Endothelial cell of umbilical vein (primary cell): ENCODE measurements around the gene LST1. TPM values are rescaled to one million over a fixed set of nuclear protein-coding genes. Genes with fewer than 3 reads are reported as not detected.

Experiments used
- Bru-seq: library from RNA; stranded (reverse); fragments of 400-500 nt; gene quantifications from one replicate; lab custom pipeline; 2021; lab: Mats Ljungman, UMichigan
- BruChase-seq, 2 experiments: library from RNA; stranded (reverse); fragments of 400-500 nt; gene quantifications; one replicate each; lab custom pipeline; 2021; lab: Mats Ljungman, UMichigan
- BruUV-seq: library from RNA; stranded (reverse); fragments of 400-500 nt; replicated peaks from 2 replicates; lab custom pipeline; 2021; lab: Mats Ljungman, UMichigan
- CTCF ChIA-PET: fragments of 300-600, 350-600 bp; sonication (Branson Sonifier 250); formaldehyde crosslinking; loops from one replicate; lab custom pipeline; 2021; ENCODE audit warnings: antibody characterized with exemption, inconsistent platforms; lab: Charles Lee
- POLR2A ChIA-PET: fragments of 300-600, 350-600 bp; sonication (Branson Sonifier 250); formaldehyde crosslinking; loops from one replicate; lab custom pipeline; 2021; ENCODE audit warnings: antibody characterized with exemption, inconsistent platforms; lab: Charles Lee
- DNase-seq: peaks from one replicate; pipeline ENCODE4 v3.0.0-alpha.2; 2011; ENCODE audit warnings: low read depth, low spot score
- FAIRE-seq: peaks from 2 replicates; lab custom pipeline; 2011; peaks lifted over from hg19 to GRCh38; lab: Jason Lieb, UNC
- H2AFZ ChIP-seq: 2 replicates; pipeline ENCODE4 v1.6.0; 2012; ENCODE audit warnings: low read depth, low read length, control low read depth, inconsistent platforms
- H3K27ac ChIP-seq: 2 replicates; pipeline ENCODE4 v1.5.1; 2011; ENCODE audit warnings: low read depth, mild to moderate bottlenecking, control low read depth, low read length, moderate library complexity; ENCODE audit not compliant: insufficient read depth
- H3K27me3 ChIP-seq, 2 experiments: 2 replicates each; pipeline versions ENCODE4 v1.6.0 to v1.6.1; 2011; ENCODE audit warnings: low read length in 2 of 2, mixed read lengths in 1 of 2; ENCODE audit not compliant: control insufficient read depth in 2 of 2, insufficient read depth in 2 of 2
- H3K36me3 ChIP-seq, 2 experiments: 2 replicates in 1 of 2; 3 replicates in 1 of 2; pipeline ENCODE4 v1.5.1; 2011; ENCODE audit warnings: low read length in 2 of 2, mild to moderate bottlenecking in 1 of 2, moderate library complexity in 1 of 2; ENCODE audit not compliant: control insufficient read depth in 2 of 2, insufficient read depth in 2 of 2; ENCODE audit errors: extremely low read depth in 1 of 2
- H3K4me1 ChIP-seq: 3 replicates; pipeline ENCODE4 v1.5.1; 2011; ENCODE audit warnings: mild to moderate bottlenecking, low read length; ENCODE audit not compliant: control insufficient read depth, insufficient read depth; ENCODE audit errors: extremely low read depth
- H3K4me2 ChIP-seq: 2 replicates; pipeline ENCODE4 v1.6.1; 2011; ENCODE audit warnings: low read length, control low read depth, mixed read lengths; ENCODE audit not compliant: insufficient read depth
- H3K4me3 ChIP-seq, 3 experiments: fragments of 200-600 bp in 1 of 3; sonication (generic), shearing (Covaris generic) in 1 of 3; replicated peaks in 1 of 3; 2 replicates each; pipeline ENCODE4 v1.5.1; 2011 to 2016; ENCODE audit warnings: control low read depth in 3 of 3, low read length in 3 of 3, mild to moderate bottlenecking in 2 of 3, inconsistent platforms in 1 of 3, low read depth in 1 of 3, moderate library complexity in 1 of 3; ENCODE audit not compliant: insufficient read depth in 1 of 3
- H3K79me2 ChIP-seq: 2 replicates; pipeline ENCODE4 v1.6.0; 2012; ENCODE audit warnings: low read length, inconsistent platforms; ENCODE audit not compliant: control insufficient read depth, insufficient read depth
- H3K9ac ChIP-seq: replicated peaks from 2 replicates; pipeline ENCODE3; 2011; ENCODE audit warnings: low read length, control low read depth; ENCODE audit not compliant: insufficient read depth; ENCODE audit errors: extremely low read depth
- H3K9me1 ChIP-seq: replicated peaks from 3 replicates; pipeline ENCODE4 v1.6.0; 2011; ENCODE audit warnings: mild to moderate bottlenecking, low read length; ENCODE audit not compliant: control insufficient read depth, insufficient read depth; ENCODE audit errors: extremely low read depth
- H3K9me3 ChIP-seq: replicated peaks from 2 replicates; pipeline ENCODE4 v1.5.1; 2012; ENCODE audit warnings: low read length, inconsistent platforms; ENCODE audit not compliant: control insufficient read depth, insufficient read depth
- H4K20me1 ChIP-seq: replicated peaks from 2 replicates; pipeline ENCODE3; 2011; ENCODE audit warnings: mild to moderate bottlenecking, low read length; ENCODE audit not compliant: control insufficient read depth, insufficient read depth; ENCODE audit errors: extremely low read depth
- EZH2 ChIP-seq: IDR thresholded peaks from 2 replicates; pipeline ENCODE4 v1.6.1; 2012; ENCODE audit warnings: borderline replicate concordance, low read depth, mild to moderate bottlenecking, moderate library complexity, low read length, inconsistent platforms; ENCODE audit not compliant: severe bottlenecking
- FOS ChIP-seq: IDR thresholded peaks from 2 replicates; pipeline ENCODE4 v1.6.1; 2011; ENCODE audit warnings: mild to moderate bottlenecking, low read length, moderate library complexity, borderline replicate concordance; ENCODE audit not compliant: insufficient read depth
- GATA2 ChIP-seq: IDR thresholded peaks from 2 replicates; pipeline ENCODE4 v1.7.0; 2011; ENCODE audit warnings: low read depth, mild to moderate bottlenecking, moderate library complexity, mixed read lengths, low read length; ENCODE audit not compliant: insufficient read length, insufficient read depth
- JUN ChIP-seq: IDR thresholded peaks from 2 replicates; pipeline ENCODE4 v1.6.1; 2011; ENCODE audit warnings: borderline replicate concordance, low read depth; ENCODE audit not compliant: insufficient read length, insufficient read depth
- MYC ChIP-seq: IDR thresholded peaks from one replicate; pipeline ENCODE4 v1.6.1; 2011; ENCODE audit warnings: mild to moderate bottlenecking, low read depth, low read length
- POLR2A ChIP-seq: IDR thresholded peaks from 2 replicates; pipeline ENCODE4 v1.6.1; 2012; ENCODE audit warnings: low read depth, mild to moderate bottlenecking, control low read depth, low read length
- POLR2AphosphoS5 ChIP-seq: IDR thresholded peaks from 2 replicates; pipeline ENCODE4 v1.6.1; 2012; ENCODE audit warnings: low read depth, mild to moderate bottlenecking, control low read depth, low read length, moderate library complexity; ENCODE audit not compliant: insufficient read depth
- dilution Hi-C: fragments of 300-500 bp; cut with MboI; formaldehyde crosslinking; loops from one replicate; pipeline ENCODE4 v1.15.0; 2019; ENCODE audit warnings: low sequenced_read_pairs; ENCODE audit not compliant: extremely low pct_ligation_motif_present
- intact Hi-C: fragments of 100-400 bp; cut with micrococcal nuclease; formaldehyde crosslinking; loops from one replicate; pipeline ENCODE4 v1.10.0; 2022
- long read RNA-seq: library from polyadenylated mRNA; stranded (forward); transcript quantifications from one replicate; pipeline ENCODE4 v2.0.0, GENCODE V29; 2021
- polyA minus RNA-seq, 3 experiments: library from RNA; depleted of rRNA, polyadenylated mRNA; stranded (reverse); fragments of >200 nt; gene quantifications; 1 replicate in 1 of 3; 2 replicates in 2 of 3; pipeline ENCODE4 v1.2.3, GENCODE V29; 2011
- polyA plus RNA-seq, 4 experiments: library from polyadenylated mRNA; depleted of rRNA in 3 of 4; stranded (reverse) in 3 of 4; unstranded in 1 of 4; fragments of >200 nt; gene quantifications; 2 replicates each; pipeline versions ENCODE4 v1.2.1 to v1.2.3, GENCODE V29; 2011 to 2012; ENCODE audit warnings: missing spikeins in 1 of 4
- total RNA-seq: library from RNA; stranded (reverse); gene quantifications from 2 replicates; pipeline ENCODE4 v1.2.3, GENCODE V29; 2021
- TF ChIP-seq, protein P1 (sequence below): IDR thresholded peaks from 2 replicates; pipeline ENCODE4 v1.6.1; 2011; ENCODE audit not compliant: insufficient read depth, insufficient read length
- TF ChIP-seq, protein P2 (sequence below), 2 donors: IDR thresholded peaks; 1 replicate in 1 of 2; 2 replicates in 1 of 2; pipeline ENCODE4 v1.5.1; 2011; ENCODE audit warnings: low read length in 2 of 2, mild to moderate bottlenecking in 2 of 2, moderate library complexity in 2 of 2, control low read depth in 1 of 2, inconsistent platforms in 1 of 2, low read depth in 1 of 2; ENCODE audit not compliant: insufficient read depth in 1 of 2; ENCODE audit errors: extremely low read depth in 1 of 2

LST1 gene
- total RNA-seq: 1.00 and 2.0 TPM in 2 replicates
- polyA plus RNA-seq: 1.1 and 1.8 TPM in 2 replicates
- 0.65 and 1.8 TPM in 2 replicates for polyA plus RNA-seq (2011; cell fraction: cytosol; rRNA removed)
- 0.81 and 1.2 TPM in 2 replicates for polyA plus RNA-seq (2011; cell fraction: nucleus; rRNA removed)
- polyA plus RNA-seq (2012): 0.59 and 0.76 TPM in 2 replicates
- 1.2 TPM in 1 of 2 replicates, not detected in the other for polyA minus RNA-seq
- not detected for polyA minus RNA-seq (2011; cell fraction: cytosol; rRNA and poly(A)+ RNA removed)
- polyA minus RNA-seq (2011; cell fraction: nucleus; rRNA and poly(A)+ RNA removed): not detected in 2 replicates
- percentile 15 among the genes with signal in this experiment for Bru-seq, nascent RNA
- percentile 25 among the genes with signal in this experiment for BruChase-seq, experiment 1, labeled RNA remaining after a 6-hour chase
- not detected for BruChase-seq, experiment 2, labeled RNA remaining after a 2-hour chase
- long read RNA-seq, partial matches to known transcripts: 0 of 1 reads
- long read RNA-seq, other reads (novel, unspliced or antisense): 1 of 1 reads

DNA sequence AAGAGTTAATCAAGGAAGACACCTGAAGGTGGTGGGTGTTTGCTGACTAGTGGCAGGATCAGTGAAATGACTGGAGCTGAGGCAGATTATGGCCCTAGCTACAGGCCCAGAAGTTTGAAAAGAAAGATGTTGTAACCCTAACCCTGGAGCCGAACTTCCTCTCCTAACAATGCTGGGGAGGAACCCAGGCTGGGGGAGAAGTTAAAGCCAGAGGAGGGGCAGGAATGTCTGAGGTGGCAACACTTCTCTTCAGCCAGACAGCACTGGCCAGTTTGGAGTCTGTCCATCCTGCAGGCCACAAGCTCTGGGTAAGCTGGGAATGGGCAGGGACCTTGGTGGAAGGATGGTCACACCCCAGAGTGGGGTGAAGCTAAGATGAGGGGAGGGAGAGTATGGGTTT, at the start of gene LST1:
TSS of gene LST1 (plus strand) at position 270 of the 400 bp plus-strand sequence. CDS start 1,023 bp downstream, outside the sequence.
- BruUV-seq: no TSS peak
- Histone ChIP-seq H4K20me1 (no peaks in the 10 kb centered on the region), H3K9me3 (no peaks in the 10 kb centered on the region), H3K36me3 (no peaks in the 10 kb centered on the region), H2AFZ (no peak within 1 kb of the TSS), H3K9ac (no peak within 1 kb of the TSS), H3K27ac (no peak within 1 kb of the TSS), H3K4me3 (no peak within 1 kb of the TSS), H3K79me2 (peaks cover 10% of the 10 kb centered on the region), H3K4me1 (peaks cover 10% of the 10 kb centered on the region), H3K27me3 (no peaks in the 10 kb centered on the region), H3K4me2 (no peak within 1 kb of the TSS), H3K9me1 (no peaks in the 10 kb centered on the region)
- CTCF ChIA-PET: interaction anchor here (0.9 to 32.6 kb wide), 4 partner anchors 10 to 30 kb away, joined by 4 to 1517 read pairs (median 151); partner anchors contain the start of genes ATP6V1G2, DDX39B, NCR3 and NFKBIL1
- intact Hi-C loops (no loop called here), dilution Hi-C loops (no loop called here)
- TF ChIP-seq FOS (no peak), POLR2A (no peak), GATA2 (no peak), MYC (no peak), POLR2AphosphoS5 (no peak), JUN (no peak), EZH2 (no peak)
- TF ChIP-seq, protein P1, sequence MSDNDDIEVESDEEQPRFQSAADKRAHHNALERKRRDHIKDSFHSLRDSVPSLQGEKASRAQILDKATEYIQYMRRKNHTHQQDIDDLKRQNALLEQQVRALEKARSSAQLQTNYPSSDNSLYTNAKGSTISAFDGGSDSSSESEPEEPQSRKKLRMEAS: no peak
- TF ChIP-seq, protein P2, sequence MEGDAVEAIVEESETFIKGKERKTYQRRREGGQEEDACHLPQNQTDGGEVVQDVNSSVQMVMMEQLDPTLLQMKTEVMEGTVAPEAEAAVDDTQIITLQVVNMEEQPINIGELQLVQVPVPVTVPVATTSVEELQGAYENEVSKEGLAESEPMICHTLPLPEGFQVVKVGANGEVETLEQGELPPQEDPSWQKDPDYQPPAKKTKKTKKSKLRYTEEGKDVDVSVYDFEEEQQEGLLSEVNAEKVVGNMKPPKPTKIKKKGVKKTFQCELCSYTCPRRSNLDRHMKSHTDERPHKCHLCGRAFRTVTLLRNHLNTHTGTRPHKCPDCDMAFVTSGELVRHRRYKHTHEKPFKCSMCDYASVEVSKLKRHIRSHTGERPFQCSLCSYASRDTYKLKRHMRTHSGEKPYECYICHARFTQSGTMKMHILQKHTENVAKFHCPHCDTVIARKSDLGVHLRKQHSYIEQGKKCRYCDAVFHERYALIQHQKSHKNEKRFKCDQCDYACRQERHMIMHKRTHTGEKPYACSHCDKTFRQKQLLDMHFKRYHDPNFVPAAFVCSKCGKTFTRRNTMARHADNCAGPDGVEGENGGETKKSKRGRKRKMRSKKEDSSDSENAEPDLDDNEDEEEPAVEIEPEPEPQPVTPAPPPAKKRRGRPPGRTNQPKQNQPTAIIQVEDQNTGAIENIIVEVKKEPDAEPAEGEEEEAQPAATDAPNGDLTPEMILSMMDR (IDR thresholded peaks at IDR 0.05; ENCODE audit: extremely low read depth in 1 of 2, insufficient read depth in 1 of 2, low read depth in 1 of 2, low read length in 2 of 2): no peak
- POLR2A ChIA-PET: no interaction called here
- DNase-seq (no peak), FAIRE-seq (no peak)
